ENCODE measurements around the gene QSER1. TPM values are rescaled to one million over a fixed set of nuclear protein-coding genes. Genes with fewer than 3 reads are reported as not detected.

The QSER1 gene
- total and polyA plus RNA-seq, 10 of the 15 experiments (the other 5 are each of a cell fraction or from before 2014, with no cell fraction given), result 2.1 to 15.0 (median 9.4) TPM

DNA sequence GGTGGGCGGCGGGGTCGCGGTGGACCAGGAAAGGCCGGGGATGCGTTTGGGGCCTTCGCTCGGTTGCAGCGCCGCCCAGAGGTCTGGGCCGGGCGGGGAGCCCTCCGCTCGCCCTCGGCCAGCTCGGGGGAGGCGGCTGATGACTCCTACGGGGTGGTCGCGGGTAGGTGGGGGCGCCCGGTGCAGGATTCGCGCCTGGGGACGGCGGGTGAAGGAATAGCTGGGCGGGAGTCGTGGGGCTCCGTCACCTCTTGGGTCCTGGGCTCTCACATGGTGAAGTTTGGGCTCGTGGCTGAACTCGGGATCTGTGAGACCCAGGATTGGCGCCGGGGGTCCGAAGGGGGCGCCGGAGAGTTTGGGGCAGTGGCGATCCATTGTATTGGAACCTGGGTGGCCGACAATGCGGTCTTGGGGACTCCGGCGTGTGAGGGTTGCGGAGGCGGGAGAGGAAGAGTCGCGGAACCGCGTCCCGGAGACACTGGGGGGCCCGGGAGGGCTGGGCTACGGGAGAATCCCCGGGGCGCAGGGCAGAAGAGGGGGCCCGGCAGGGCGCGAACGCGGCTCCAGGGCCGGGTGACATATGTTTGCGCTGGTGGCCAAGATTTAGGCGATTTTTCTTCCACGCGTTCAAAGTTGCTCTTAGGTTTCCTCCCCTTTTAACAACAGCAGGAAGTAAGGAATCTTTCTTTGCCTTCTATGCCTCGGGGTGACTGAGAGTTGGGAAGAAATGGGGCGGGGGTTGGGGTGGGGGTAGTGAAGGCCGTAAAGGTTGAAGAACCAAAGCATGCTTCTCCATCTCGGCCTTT lies 935 bp downstream of the QSER1 start (continued):
- TF ChIP-seq, protein P1, sequence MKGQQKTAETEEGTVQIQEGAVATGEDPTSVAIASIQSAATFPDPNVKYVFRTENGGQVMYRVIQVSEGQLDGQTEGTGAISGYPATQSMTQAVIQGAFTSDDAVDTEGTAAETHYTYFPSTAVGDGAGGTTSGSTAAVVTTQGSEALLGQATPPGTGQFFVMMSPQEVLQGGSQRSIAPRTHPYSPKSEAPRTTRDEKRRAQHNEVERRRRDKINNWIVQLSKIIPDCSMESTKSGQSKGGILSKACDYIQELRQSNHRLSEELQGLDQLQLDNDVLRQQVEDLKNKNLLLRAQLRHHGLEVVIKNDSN (IDR thresholded peaks at IDR 0.05; ENCODE audit: borderline replicate concordance, extremely low read length, insufficient read depth, low read depth, low read length), result no peak
- no peak for TF ChIP-seq JUNB (IDR thresholded peaks at IDR 0.05)
- TF ChIP-seq, protein P2, sequence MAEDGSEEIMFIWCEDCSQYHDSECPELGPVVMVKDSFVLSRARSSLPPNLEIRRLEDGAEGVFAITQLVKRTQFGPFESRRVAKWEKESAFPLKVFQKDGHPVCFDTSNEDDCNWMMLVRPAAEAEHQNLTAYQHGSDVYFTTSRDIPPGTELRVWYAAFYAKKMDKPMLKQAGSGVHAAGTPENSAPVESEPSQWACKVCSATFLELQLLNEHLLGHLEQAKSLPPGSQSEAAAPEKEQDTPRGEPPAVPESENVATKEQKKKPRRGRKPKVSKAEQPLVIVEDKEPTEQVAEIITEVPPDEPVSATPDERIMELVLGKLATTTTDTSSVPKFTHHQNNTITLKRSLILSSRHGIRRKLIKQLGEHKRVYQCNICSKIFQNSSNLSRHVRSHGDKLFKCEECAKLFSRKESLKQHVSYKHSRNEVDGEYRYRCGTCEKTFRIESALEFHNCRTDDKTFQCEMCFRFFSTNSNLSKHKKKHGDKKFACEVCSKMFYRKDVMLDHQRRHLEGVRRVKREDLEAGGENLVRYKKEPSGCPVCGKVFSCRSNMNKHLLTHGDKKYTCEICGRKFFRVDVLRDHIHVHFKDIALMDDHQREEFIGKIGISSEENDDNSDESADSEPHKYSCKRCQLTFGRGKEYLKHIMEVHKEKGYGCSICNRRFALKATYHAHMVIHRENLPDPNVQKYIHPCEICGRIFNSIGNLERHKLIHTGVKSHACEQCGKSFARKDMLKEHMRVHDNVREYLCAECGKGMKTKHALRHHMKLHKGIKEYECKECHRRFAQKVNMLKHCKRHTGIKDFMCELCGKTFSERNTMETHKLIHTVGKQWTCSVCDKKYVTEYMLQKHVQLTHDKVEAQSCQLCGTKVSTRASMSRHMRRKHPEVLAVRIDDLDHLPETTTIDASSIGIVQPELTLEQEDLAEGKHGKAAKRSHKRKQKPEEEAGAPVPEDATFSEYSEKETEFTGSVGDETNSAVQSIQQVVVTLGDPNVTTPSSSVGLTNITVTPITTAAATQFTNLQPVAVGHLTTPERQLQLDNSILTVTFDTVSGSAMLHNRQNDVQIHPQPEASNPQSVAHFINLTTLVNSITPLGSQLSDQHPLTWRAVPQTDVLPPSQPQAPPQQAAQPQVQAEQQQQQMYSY (CRISPR knock-in tag; IDR thresholded peaks at IDR 0.05), result no peak
- TF ChIP-seq CBX3 (IDR thresholded peaks at IDR 0.05; ENCODE audit: borderline replicate concordance, low read depth), result no peak
- TF ChIP-seq PML (IDR thresholded peaks at IDR 0.05; ENCODE audit: low read length), result no peak
- TF ChIP-seq TARDBP (IDR thresholded peaks at IDR 0.05; ENCODE audit: borderline replicate concordance), result no peak
- TF ChIP-seq KLF5 (IDR thresholded peaks at IDR 0.05; ENCODE audit: partially characterized antibody), result no peak
- TF ChIP-seq RAD21 (IDR thresholded peaks at IDR 0.05; ENCODE audit: insufficient read depth, low read depth, low read length), result peak; percentile 16; the same call in 1 of the 2 replicates
- TF ChIP-seq BHLHE40 (IDR thresholded peaks at IDR 0.05; ENCODE audit: borderline replicate concordance in 1 of 2, low read depth in 2 of 2, low read length in 1 of 2), result peak in 1 of 2 experiments; percentile 5; a peak in 1 of 4 replicates
- TF ChIP-seq MXI1 (IDR thresholded peaks at IDR 0.05; ENCODE audit: low read depth, low read length), result no peak
- TF ChIP-seq IKZF1 (conservative IDR thresholded peaks at IDR 0.05), result peak; percentile 65; the same call in 1 of the 2 replicates
- no peak for TF ChIP-seq CEBPB (IDR thresholded peaks at IDR 0.05; ENCODE audit: borderline replicate concordance in 1 of 2, low read depth in 2 of 2, low read length in 2 of 2)
- TF ChIP-seq SMARCA5 (IDR thresholded peaks at IDR 0.05), result peak; percentile 92
- no peak for TF ChIP-seq NFIC (IDR thresholded peaks at IDR 0.05; ENCODE audit: low read depth, low read length)
- no peak for TF ChIP-seq NR2F1 (conservative IDR thresholded peaks at IDR 0.05)
- TF ChIP-seq SMAD5 (IDR thresholded peaks at IDR 0.05; ENCODE audit: low read depth), result no peak
- 0 out of 2 replicates have a peak, but pooled peaks have one; percentile 2 for TF ChIP-seq POLR2AphosphoS2 (IDR thresholded peaks at IDR 0.05; ENCODE audit: low read depth, low read length)
- TF ChIP-seq, protein P3, sequence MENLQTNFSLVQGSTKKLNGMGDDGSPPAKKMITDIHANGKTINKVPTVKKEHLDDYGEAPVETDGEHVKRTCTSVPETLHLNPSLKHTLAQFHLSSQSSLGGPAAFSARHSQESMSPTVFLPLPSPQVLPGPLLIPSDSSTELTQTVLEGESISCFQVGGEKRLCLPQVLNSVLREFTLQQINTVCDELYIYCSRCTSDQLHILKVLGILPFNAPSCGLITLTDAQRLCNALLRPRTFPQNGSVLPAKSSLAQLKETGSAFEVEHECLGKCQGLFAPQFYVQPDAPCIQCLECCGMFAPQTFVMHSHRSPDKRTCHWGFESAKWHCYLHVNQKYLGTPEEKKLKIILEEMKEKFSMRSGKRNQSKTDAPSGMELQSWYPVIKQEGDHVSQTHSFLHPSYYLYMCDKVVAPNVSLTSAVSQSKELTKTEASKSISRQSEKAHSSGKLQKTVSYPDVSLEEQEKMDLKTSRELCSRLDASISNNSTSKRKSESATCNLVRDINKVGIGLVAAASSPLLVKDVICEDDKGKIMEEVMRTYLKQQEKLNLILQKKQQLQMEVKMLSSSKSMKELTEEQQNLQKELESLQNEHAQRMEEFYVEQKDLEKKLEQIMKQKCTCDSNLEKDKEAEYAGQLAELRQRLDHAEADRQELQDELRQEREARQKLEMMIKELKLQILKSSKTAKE (IDR thresholded peaks at IDR 0.05; ENCODE audit: low read depth, poor library complexity, severe bottlenecking), result no peak
- no peak for TF ChIP-seq NFXL1 (IDR thresholded peaks at IDR 0.05; ENCODE audit: borderline replicate concordance)
- TF ChIP-seq, protein P4, sequence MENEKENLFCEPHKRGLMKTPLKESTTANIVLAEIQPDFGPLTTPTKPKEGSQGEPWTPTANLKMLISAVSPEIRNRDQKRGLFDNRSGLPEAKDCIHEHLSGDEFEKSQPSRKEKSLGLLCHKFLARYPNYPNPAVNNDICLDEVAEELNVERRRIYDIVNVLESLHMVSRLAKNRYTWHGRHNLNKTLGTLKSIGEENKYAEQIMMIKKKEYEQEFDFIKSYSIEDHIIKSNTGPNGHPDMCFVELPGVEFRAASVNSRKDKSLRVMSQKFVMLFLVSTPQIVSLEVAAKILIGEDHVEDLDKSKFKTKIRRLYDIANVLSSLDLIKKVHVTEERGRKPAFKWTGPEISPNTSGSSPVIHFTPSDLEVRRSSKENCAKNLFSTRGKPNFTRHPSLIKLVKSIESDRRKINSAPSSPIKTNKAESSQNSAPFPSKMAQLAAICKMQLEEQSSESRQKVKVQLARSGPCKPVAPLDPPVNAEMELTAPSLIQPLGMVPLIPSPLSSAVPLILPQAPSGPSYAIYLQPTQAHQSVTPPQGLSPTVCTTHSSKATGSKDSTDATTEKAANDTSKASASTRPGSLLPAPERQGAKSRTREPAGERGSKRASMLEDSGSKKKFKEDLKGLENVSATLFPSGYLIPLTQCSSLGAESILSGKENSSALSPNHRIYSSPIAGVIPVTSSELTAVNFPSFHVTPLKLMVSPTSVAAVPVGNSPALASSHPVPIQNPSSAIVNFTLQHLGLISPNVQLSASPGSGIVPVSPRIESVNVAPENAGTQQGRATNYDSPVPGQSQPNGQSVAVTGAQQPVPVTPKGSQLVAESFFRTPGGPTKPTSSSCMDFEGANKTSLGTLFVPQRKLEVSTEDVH (IDR thresholded peaks at IDR 0.05; ENCODE audit: low read depth, partially characterized antibody), result no peak

Measured in GM12878 (cell line).